HUDEP-2 (cell line): Measurements from ENCODE around the gene RUNX2.

ENCODE experiments used
- DNase-seq, 76 experiments: peaks; one replicate each; lab custom pipeline; 2025; ENCODE audit not compliant: unreplicated experiment in 76 of 76; lab: John Stamatoyannopoulos, UW

RUNX2 gene

GRCh38 chr6:45350186-45350710 lies 22.1 kb downstream of the RUNX2 start:
- DNase-seq, result no peak

- no peak for DNase-seq
Measured at GRCh38 chr6:45351076-45351475, 22.9 kb downstream of the RUNX2 start.

GRCh38 chr6:45351667-45352066 lies 23.5 kb downstream of the RUNX2 start:
- peak in 2 of 76 experiments; percentile 2 to 3 for DNase-seq

- DNase-seq, result no peak
Measured at GRCh38 chr6:45353654-45354053, 25.5 kb downstream of the RUNX2 start.

GRCh38 chr6:45364466-45364865 lies 36.3 kb downstream of the RUNX2 start:
- no peak for DNase-seq

GRCh38 chr6:45365036-45365435 lies 36.9 kb downstream of the RUNX2 start:
- DNase-seq, result no peak

- DNase-seq, result no peak
Measured at GRCh38 chr6:45366534-45366933, 38.4 kb downstream of the RUNX2 start.

- no peak for DNase-seq
Measured at GRCh38 chr6:45367999-45368398, 39.9 kb downstream of the RUNX2 start.

GRCh38 chr6:45369870-45370269 lies 41.7 kb downstream of the RUNX2 start:
- peak in 1 of 76 experiments; percentile 9 for DNase-seq

- no peak for DNase-seq
Measured at GRCh38 chr6:45371924-45372573, 43.9 kb downstream of the RUNX2 start.

- no peak for DNase-seq
Measured at GRCh38 chr6:45375449-45375848, 47.3 kb downstream of the RUNX2 start.

GRCh38 chr6:45376310-45377042 lies 48.3 kb downstream of the RUNX2 start:
- peak in 1 of 76 experiments; percentile 15 for DNase-seq

- DNase-seq, result peak in 13 of 76 experiments; percentile 19 to 58 (median 37)
Measured at GRCh38 chr6:45377043-45377553, 49.0 kb downstream of the RUNX2 start.

GRCh38 chr6:45377554-45378333 lies 49.6 kb downstream of the RUNX2 start, which contains the start of gene SUPT3H:
Gene SUPT3H (minus strand): TSS chr6:45377934.
- DNase-seq, result peak; percentile 38 to 97 (median 91)

- DNase-seq, result peak in 13 of 76 experiments; percentile 26 to 72 (median 54)
Measured at GRCh38 chr6:45378334-45378926, 50.3 kb downstream of the RUNX2 start.

GRCh38 chr6:45382391-45382790 lies 54.3 kb downstream of the RUNX2 start:
- no peak for DNase-seq

GRCh38 chr6:45386501-45386900 lies 58.4 kb downstream of the RUNX2 start:
- no peak for DNase-seq

- no peak for DNase-seq
Measured at GRCh38 chr6:45387236-45387635, 59.1 kb downstream of the RUNX2 start.

- no peak for DNase-seq
Measured at GRCh38 chr6:45388328-45388727, 60.2 kb downstream of the RUNX2 start.

- no peak for DNase-seq
Measured at GRCh38 chr6:45394586-45395095, 66.5 kb downstream of the RUNX2 start.
